ENCODE measurements around the gene ZNF761.
"Not testable (repeated sequence)": the region's sequence is repeated elsewhere in the genome, so short reads cannot be mapped to it uniquely, and the experiment has no call there.

Gene ZNF761

DNA sequence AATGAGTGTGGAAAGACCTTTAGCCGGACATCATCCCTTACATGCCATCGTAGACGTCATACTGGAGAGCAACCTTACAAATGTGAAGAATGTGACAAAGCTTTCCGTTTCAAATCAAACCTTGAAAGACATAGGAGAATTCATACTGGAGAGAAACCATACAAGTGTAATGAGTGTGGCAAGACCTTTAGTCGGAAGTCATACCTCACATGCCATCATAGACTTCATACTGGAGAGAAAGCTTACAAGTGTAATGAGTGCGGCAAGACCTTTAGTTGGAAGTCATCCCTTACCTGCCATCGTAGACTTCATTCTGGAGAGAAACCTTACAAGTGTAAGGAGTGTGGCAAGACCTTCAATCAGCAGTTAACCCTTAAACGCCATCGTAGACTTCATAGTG lies 24.0 kb downstream of the ZNF761 start:
- FAIRE-seq (no peak), DNase-seq (ENCODE audit: low spot score) (no peak)

DNA sequence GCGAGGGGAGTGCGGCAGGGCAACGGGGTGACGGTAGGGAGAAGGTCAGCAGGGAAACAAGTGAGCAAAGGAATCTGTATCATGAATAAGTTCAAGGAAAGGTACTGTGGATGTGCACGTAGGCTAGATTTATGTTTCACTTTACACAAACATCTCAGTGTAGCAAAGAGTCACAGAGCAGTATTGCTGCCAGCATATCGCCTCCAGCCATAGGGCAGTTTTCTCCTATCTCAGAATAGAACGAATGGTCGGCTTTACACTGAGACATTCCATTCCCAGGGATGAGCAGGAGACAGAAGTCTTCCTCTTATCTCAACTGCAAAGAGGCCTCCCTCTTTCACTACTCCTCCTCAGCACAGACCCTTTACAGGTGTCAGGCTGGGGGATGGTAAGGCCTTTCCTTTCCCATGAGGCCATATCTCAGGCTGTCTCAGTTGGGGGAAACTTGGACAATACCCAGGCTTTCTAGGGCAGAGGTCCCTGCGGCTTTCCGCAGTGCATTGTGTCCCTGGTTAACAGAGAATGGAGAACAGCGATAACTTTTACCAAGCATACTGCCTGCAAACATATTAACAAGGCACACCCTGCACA lies 28.4 kb downstream of the ZNF761 start:
- DNase-seq (ENCODE audit: low spot score); FAIRE-seq: not testable (repeated sequence)

- FAIRE-seq: no peak
- no peak for DNase-seq (ENCODE audit: low spot score)
These were observed 30.1 kb downstream of the ZNF761 start for GRCh38 chr19:53461866-53462265.

- no peak for FAIRE-seq
- DNase-seq (ENCODE audit: low spot score): no peak
These were observed 31.1 kb downstream of the ZNF761 start for GRCh38 chr19:53462861-53463260.

DNA sequence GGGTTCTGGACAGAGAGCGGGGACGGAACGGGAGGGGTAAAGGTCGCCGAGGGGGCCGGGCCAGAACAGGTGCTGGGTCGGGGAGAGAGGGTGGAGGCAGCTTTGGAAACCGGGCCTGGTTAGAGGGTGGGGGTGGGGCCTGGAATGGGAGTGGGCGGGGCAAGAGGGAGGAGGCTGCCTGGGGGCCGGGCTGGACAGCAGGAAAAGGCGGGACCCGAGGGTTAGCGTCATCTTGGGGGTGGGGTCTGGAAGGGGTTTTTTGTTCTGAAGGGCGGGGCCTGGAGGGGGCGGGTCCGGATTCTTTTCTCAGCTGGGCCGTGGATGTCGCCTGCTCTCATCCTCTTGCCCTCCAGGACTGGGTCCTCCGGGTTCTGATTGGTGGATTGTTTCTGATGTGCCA lies 31.5 kb downstream of the ZNF761 start:
- no peak for DNase-seq (ENCODE audit: low spot score)
- no peak for FAIRE-seq

GRCh38 chr19:53466726-53467484 lies 35.1 kb downstream of the ZNF761 start:
- DNase-seq (ENCODE audit: low spot score): no peak
- FAIRE-seq: no peak

DNA sequence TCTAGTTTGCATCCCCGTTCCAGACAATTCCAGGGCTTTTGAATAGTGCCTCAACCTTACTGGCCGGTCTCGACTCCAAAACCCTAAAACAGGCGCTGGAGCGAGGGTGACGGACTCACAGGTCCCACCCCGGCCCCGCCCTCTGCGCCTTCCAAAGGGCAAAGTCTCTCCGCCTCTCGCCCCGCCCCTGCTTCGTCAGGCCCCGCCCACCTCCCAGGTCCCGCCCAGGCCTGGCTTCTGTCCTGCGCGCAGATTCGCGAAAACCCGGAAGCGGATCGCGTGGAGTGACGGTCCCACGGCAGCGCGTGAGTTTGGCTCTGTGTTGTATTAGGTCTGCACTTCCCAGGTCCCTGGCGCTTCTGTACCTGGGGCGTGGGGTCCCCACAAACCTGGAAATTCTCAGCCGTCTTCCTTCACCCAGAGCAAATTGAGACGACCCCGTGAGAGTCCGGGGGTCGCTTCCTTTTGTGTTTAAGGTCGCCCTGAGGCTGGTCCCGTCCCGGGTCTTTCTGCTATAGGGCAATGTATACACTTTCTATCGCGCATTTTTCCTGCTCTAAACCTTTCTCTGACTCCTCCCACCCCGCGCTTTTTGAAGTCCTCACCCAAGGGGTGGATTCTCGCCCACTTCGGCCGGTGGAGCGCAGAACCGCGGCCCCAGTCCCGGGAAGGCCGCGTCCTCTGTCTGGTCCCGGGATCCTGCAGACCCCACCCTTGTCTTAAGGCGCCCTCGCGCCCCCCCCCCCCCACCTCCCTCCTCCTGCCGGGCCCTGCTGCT lies 35.9 kb downstream of the ZNF761 start, which contains the start of gene ZNF813:
Gene ZNF813 (plus strand): TSS at position 249 of the 778 bp plus-strand sequence. CDS start 16,090 bp downstream, outside the sequence.
- FAIRE-seq (no peak), DNase-seq (ENCODE audit: low spot score) (peak; percentile 56)

DNA sequence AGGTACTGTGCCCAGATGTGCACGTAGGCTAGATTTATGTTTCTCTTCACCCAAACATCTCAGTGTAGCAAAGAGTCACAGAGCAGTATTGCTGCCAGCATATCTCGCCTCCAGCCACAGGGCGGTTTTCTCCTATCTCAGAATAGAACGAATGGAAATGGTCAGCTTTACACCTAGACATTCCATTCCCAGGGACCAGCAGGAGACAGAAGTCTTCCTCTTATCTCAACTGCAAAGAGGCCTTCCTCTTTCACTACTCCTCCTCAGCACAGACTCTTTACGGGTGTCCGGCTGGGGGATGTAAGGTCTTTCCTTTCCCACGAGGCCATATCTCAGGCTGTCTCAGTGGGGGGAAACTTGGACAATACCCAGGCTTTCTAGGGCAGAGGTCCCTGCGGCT lies 36.8 kb downstream of the ZNF761 start:
- FAIRE-seq; DNase-seq (ENCODE audit: low spot score): not testable (repeated sequence)

GRCh38 chr19:53471916-53472315 lies 40.1 kb downstream of the ZNF761 start:
- DNase-seq (ENCODE audit: low spot score) (no peak), FAIRE-seq (no peak)

DNA sequence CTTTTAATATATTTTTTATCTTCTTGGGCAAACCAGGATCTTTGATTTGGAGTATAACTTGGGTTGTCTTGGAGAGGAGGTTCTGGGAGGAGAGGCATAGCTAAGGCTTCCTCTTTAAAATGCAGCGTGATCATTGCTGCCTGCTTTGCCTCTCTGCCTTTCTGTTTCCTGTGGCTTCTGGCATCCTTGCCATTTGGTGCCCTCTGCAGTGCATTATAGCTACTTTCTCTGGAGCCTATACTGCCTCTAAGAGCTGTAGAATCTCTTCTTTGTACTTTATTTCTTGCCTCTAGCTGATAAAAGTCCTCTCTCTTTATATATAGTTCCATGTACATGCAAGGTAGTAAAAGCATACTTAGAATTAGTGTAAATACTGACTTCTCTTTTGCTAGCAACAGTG lies 43.0 kb downstream of the ZNF761 start:
- FAIRE-seq; DNase-seq (ENCODE audit: low spot score): not testable (repeated sequence)

DNA sequence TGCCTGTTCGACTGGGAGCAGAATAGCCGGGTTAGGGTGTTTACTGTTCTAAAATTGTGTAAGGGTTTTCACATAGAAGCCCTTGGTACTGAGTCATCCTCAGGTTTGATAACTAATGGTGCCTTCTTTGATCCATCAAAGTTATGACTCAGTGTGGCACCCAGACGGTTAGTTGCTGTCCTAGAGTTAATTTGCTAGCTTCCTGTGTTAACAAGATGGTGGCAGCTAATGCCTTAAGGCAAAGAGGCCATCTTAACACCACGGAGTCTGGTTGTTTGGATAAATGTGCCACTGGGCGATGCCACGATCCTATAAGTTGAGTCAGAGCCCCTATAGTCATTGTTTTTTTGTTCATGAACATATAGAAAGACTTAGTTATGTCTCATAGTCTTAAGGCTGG lies 43.7 kb downstream of the ZNF761 start:
- DNase-seq (ENCODE audit: low spot score); FAIRE-seq: not testable (repeated sequence)

GRCh38 chr19:53483751-53484150 lies 52.0 kb downstream of the ZNF761 start:
- DNase-seq (ENCODE audit: low spot score); FAIRE-seq: not testable (repeated sequence)

GRCh38 chr19:53485046-53486004 lies 53.5 kb downstream of the ZNF761 start:
- DNase-seq (ENCODE audit: low spot score) (no peak), FAIRE-seq (no peak)

GRCh38 chr19:53492153-53492552 lies 60.4 kb downstream of the ZNF761 start:
- no peak for DNase-seq (ENCODE audit: low spot score)
- FAIRE-seq: no peak

- FAIRE-seq (peak; percentile 83), DNase-seq (ENCODE audit: low spot score) (peak; percentile 76)
These were observed 65.7 kb downstream of the ZNF761 start for GRCh38 chr19:53497311-53498023.

GRCh38 chr19:53498024-53498395 lies 66.2 kb downstream of the ZNF761 start:
- not testable (repeated sequence) for FAIRE-seq; DNase-seq (ENCODE audit: low spot score)

- not testable (repeated sequence) for DNase-seq (ENCODE audit: low spot score); FAIRE-seq
These were observed 71.4 kb downstream of the ZNF761 start for GRCh38 chr19:53503151-53503550.

DNA sequence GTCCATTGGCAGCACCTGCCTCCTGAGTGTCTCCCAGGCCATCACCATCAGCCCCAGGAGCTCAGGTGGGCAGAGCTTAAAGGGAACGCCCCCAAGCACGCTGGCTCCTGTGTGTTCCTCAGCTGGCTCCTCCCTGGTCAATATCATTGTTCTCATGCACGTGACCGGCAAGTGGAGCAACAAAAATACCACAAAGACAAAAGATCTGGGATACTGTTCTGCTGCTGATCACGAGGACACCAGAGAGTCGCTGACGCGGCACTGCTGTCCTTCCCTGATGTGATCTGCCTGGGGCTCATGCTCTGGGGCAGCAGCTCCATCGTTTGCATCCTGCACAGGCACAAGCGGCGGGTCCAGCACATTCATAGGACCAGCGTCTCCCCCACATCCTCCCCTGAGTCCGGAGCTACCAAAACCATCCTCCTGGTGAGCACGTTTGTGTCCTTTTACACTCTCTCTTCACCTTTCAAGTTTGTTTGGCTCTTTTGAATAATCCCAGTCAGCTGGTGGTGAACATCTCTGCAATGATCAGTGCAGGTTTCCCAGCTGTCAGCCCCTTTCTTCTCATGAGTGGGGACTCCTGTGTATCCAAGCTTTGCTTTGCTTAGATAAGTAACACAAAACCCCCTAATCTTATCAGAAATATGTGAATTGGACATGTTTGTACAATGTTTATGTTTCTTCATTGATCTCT lies 72.0 kb downstream of the ZNF761 start:
- not testable (repeated sequence) for FAIRE-seq; DNase-seq (ENCODE audit: low spot score)

DNA sequence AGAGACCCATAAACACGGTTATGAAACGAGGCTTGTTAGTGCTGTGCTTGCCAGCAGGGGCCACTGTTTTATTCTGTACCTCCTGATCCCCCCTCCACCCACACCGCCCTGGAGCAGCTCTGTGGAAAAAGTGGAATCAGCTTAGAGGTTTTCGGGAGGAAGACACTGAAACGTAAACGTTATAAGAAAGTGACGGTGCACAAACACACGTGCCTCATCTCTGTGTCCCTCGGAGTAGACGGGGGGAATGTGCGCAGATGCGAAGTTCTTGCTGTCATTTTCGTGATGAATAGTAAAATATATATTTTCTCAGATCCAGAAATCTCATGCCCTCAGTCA lies 72.5 kb downstream of the ZNF761 start:
- DNase-seq (ENCODE audit: low spot score); FAIRE-seq: not testable (repeated sequence)

DNA sequence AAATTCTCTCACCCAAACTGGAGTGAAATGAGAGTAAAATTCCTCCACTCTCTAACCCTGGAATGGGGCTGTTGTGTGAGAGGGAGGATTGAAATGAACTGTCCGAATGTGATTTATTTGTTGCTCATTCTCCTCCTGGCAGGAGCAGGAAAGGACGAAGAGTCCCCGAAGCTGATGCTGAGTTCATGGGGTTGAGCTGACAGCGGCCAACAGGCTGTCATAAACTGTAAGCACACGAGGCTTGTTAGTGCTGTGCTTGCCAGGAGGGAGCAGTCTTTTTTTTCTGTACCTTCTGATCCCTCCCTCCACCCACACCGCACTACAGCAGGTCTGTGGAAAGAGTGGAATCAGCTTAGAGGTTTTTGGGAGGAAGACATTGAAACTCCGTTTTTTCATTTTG lies 73.1 kb downstream of the ZNF761 start:
- DNase-seq (ENCODE audit: low spot score) (no peak), FAIRE-seq (no peak)

All from RCC 7860 (cell line).